GM21723 (cell line): ENCODE measurements around the gene GSTA2.
A peak's percentile ranks its signal among the peaks of the same experiment; 100 is the strongest.
"Not testable (repeated sequence)": the region's sequence is repeated elsewhere in the genome, so short reads cannot be mapped to it uniquely, and the experiment has no call there.

Experiments
- ATAC-seq: cut with Tn5 transposase; IDR thresholded peaks from one replicate; pipeline ENCODE4 v1.9.1; 2021; ENCODE audit warnings: mild to moderate bottlenecking, moderate library complexity; ENCODE audit not compliant: unreplicated experiment

GSTA2 gene

DNA sequence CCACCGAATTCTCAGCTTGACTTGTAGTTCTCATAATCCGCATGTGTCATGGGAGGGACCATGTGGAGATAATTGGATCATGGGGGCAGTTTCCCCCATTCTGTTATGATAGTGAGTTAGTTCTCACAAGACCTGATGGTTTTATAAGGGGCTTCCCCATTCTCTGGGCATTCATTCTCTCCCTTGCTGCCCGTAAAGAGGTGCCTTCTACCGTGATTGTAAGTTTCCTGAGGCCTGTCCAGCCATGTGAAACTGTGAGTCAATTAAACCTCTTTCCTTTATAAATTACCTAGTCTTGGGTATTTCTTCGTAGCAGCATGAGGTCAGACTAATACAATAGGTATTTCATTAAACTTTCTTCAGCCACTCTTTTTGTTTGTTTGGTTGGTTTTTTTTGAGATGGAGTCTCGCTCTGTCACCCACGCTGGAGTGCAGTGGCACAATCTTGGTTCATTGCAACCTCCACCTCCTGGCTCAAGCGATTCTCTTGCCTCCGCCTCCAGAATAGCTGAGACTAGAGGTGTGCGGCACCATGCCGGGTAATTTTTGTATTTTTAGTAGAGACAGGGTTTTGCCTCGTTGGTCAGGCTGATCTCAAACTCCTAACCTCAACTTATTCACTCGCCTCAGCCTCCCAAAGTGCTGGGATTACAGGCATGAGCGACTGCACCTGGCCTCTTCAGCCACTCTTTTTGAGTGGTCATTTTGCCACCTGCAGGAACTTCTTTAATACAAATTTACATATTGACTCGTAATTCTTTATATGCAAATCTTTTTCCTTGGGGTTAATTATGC is 36.3 kb downstream of the GSTA2 start:
- no peak for ATAC-seq

DNA sequence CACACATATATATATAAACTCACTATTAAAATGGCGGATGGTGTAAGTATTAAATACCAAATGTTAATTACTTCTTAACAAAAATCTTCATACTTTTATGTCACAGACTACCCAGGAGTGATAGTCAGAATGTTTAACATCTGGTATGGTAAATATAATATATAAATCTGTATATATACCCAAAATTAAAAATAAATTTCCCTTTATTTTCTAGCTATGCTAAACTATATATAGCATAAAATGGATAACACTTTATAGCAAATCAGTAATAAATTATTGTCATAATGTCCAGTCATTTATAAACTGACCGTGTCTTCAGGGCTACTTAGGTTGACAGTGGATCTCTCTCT is 37.1 kb downstream of the GSTA2 start:
- ATAC-seq = no peak

DNA sequence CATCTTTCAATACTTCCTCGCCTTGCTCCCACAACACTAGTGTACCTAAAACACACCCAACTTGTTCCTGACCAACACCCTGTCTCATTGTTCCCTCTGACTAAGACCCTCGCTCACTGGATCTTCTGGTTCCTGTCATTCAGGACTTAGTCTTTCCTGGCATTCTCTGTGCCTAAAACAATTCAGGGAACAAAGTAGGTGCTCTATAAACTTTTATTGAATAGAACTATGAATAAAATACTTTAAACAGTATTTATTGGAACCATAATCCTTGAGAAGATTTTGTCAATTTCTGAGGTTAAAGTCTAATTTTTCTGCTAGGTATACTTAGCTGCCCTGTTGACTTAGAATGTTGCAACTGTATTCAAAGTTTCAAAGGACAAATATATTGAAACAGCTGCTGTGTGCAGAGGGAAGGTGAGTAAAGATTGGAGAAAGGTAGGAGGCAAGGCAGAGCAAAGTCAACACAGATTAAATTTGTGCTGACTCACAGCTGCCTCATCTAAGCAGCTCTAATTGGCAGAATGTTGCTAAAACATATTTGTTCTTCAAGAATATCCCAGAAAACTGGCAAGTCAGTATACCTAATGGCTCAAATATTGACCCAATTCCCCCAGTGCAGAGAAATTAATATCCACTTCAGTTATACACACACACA is 37.6 kb downstream of the GSTA2 start:
- ATAC-seq = no peak

DNA sequence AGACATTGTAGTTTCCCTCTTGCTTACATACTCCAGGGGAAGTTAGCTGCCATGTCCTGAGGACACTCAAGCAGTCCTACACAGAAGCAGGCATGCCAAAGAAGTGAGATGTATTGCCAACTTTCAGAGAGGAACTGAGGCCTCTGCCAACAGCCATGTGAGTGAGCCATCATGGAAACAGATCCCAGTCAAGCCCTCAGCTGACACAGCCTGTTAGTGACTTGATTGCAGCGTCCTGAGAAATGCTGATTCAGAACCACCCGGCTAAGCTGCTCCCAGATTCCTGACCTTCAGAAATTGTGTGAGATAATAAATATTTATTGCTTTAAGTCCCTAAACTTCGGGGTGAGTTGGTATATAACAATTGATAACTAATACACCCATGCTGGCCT is 38.1 kb downstream of the GSTA2 start:
- ATAC-seq = no peak

DNA sequence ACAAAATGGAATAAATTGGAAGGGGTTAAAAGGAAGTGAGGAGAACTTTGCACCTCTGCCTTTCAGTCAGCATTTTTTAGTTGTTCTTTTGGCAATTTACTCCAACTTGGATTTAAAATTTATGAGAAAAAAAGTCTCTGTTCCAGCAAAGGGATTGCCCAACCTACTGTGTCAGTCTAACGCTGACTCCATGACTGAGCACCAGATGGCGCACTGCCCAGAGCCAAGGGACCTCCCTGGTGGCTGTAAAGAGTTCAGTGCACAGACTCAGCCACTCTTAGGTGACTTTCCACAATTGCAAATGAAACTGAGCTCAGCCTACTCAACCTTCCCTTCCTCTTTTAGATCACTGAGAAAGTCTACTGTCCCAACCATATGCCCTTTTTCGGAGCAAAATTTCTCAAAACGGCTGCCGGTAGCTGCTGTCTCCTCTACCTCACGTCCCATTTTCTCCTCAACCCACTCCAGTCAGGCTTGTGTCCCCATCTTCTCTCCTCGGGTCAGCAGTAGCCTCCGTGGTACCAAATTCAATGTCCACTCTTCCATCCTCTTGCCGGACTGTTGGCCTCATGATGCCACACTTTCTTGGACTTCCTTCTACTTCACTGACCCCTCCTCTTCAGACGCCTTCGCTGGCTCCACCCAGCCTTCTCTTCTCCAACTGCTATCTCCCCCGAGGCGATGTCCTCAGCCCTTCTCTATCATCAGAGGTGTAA is 38.7 kb downstream of the GSTA2 start:
- ATAC-seq = peak; percentile 100

DNA sequence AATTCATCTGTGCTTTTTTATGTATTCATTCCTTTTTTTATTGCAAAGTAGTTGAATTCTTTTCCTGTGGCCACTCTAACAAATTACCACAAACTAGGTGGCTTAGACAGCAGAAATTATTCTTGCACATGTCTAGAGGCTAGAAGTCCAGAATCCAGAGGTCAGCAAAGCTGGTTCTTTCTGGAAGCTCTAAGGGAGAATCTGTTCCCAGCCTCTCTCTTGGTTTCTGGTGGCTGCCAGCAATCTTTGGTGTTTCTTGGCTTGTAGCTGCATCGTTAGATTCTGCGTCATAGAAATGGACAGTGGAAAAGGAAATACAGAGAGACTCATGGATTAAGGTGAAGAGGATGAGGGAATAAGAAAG is 39.3 kb downstream of the GSTA2 start:
- ATAC-seq = no peak

DNA sequence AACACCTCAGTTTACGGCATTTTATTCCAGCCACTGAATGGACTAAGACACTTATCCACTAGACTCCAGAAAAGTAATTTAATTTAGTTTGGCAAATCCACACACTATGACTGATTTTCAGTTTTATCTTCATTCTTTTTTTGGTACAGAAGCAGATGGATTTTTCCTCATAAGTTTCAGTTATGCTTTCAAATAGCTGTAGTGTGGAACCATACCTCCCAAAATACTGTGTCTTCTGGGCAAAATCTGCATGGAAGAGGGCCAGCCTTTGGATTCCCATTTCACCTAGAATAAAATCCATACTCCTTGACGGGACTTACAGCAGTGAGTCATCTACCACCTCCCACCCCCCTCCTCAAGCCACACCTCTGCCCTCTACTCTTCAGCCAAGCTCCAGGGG is 43.0 kb downstream of the GSTA2 start:
- no peak for ATAC-seq

DNA sequence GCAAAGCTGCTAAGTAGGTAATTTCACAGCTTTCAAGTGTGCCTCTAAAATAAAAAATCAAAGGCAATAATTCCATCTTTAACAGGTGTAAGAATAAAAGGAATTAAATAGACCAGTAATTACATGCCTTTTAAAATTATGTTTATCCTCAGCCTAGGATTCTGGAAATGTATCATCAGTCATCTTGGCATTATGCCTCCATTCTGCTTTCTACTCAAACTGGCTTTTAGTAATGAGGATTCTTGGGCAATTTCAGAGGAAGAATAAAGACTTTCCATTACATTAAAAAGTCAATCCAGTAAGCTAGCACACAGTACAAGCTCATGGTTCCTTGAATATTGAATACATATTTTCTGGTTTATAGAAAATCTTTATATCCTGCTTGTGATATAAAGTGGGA is 44.7 kb downstream of the GSTA2 start:
- no peak for ATAC-seq

DNA sequence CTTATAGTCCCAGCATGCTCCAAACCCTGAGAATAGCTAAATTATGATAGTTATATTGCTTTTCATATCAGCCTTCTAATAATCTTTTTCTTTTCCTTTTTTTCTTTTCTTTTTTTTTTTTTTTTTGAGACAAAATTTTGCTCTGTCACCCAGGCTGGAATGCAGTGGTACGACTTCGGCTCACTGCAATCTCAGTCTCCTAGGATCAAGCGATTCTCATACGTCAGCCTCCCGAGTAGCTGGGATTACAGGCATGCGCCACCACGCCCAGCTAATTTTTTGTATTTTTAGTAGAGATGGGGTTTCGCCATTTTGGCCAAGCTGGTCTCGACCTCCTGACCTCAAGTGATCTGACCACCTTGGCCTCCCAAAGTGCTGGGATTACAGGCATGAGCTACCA is 48.5 kb downstream of the GSTA2 start:
- ATAC-seq = not testable (repeated sequence)

DNA sequence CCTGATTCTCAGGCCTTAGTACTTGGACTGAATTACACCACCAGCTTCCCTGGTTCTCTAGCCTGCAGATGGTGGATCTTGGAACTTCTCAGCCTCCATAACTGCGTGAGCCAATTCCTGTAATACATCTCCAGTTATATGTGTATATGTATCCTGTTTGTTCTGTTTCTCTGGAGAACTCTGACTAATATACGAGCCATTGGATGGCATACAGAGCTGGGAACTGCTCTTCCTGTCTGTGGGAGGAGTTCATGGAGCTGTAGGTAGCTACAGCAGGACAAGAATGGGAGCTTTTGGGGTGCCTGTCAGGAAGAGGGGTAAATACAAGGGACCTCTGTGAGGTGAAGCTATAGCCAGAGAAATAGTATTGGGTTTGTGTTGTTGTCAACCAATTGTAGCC is 51.1 kb downstream of the GSTA2 start:
- no peak for ATAC-seq

DNA sequence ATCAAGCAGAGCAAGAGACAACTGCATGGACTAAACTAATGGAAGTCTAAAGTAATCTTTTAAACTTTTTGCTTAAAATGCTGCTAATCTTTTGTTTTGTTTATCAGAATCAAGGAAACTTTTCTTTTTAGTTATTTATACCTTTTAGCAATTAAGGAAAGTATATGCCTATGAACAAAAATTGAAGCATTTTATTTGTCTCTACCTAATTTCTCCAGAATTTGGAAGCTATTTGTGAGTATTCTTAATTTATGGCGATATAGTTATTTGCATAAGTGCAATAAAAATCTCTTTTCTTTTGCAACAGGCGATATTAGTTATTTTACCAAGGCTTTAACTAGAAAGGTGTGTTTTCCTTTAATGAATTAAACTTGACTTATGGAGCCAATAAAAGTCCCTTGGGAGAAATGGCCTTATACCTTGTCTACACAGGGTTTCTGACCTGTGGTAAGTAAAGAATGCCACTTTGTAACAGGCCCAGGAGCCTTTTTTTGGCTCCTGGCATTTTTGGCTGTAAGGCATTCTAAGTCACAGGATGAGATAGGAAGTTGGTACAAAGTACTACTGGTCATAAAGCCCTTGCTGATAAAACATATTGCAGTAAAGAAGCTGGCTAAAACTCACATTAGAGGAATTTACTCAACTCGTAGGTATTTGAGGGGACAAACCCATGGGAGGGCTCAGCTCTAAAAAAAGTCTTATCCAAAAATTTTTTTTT is 55.2 kb downstream of the GSTA2 start:
- ATAC-seq = no peak

DNA sequence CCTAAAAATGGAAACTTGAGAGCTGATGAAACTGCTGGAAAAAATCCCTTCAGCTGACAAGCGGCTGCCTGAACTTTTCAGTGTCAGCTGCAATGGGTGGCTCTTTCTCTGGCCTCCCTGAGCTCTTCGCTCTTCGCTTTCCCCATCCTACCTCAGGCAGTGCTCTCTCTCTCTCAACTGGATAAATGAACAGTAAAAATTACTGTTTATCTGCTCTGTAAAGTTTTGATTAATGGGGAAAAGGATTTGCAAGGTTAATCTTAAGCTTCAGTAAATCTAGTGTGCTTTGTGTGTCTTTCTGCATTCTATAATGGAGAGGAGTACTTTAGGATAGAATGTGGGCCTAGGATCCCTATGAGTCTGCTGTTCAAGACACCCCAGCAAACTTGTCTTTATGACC is 57.3 kb downstream of the GSTA2 start:
- no peak for ATAC-seq

DNA sequence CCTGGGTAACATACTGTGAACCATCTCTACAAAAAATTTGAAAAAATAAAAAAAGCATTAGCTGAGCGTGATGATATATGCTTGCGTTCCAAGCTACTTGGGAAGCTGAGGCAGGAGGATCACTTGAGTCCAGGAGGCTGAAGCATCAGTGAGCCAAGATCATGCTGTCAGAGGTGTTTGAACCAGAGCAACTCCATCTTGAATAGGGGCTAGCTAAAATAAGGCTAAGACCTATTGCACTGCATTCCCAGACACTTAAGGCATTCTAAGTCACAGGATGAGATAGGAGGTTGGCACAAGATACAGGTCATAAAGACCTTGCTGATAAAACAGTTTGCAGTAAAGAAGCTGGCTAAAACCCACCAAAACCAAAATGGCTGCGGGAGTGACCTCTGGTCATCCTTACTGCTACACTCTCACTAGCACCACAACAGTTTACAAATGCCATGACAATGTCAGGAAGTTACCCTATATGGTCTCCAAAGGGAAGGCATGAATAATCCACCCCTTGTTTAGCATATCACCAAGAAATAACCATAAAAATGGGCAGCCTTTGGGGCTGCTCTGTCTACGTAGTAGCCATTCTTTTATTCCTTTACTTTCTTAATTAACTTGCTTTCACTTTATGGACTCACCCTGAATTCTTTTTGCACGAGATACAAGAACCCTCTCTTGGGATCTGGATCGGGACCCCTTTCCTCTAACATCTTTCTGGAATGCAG is 58.3 kb downstream of the GSTA2 start:
- not testable (repeated sequence) for ATAC-seq

DNA sequence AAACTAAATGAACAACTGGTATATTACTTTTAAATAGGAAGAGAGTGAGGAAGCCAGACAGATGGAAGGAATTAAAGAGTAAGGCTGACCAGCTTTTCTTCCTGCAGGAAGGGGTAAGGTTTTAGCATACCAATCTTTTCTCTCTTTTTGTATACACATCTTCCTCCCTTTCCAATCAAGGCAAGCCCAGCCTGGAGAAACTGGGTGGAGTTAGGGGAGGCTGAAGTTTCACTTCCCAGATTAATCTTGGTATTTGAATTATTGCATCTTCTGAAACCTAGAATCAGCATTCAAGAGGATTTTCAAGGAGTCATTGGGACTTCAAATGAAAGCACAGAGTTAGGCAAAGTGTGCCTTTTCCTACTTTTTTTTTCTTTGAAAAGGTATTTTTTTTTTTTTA is 59.2 kb downstream of the GSTA2 start:
- no peak for ATAC-seq
